Osteocyte (in vitro differentiated cells): ENCODE measurements around the gene CTNNA2. TPM values are rescaled to one million over a fixed set of nuclear protein-coding genes. Genes with fewer than 3 reads are reported as not detected.

Experiments used
- DNase-seq: peaks from one replicate; pipeline ENCODE4 v3.0.0; 2021; ENCODE audit warnings: mixed read lengths; ENCODE audit not compliant: unreplicated experiment; ENCODE audit errors: extremely low spot score
- H3K27ac Mint-ChIP-seq: one replicate; pipeline ENCODE4 v1.8.0; 2021; ENCODE audit warnings: mild to moderate bottlenecking, mixed read lengths; ENCODE audit not compliant: unreplicated experiment
- H3K27me3 Mint-ChIP-seq: one replicate; pipeline ENCODE4 v1.8.0; 2021; ENCODE audit warnings: mixed read lengths; ENCODE audit not compliant: unreplicated experiment
- H3K36me3 Mint-ChIP-seq: one replicate; pipeline ENCODE4 v1.8.0; 2021; ENCODE audit warnings: mixed read lengths; ENCODE audit not compliant: unreplicated experiment
- H3K4me1 Mint-ChIP-seq: one replicate; pipeline ENCODE4 v1.8.0; 2021; ENCODE audit warnings: mixed read lengths; ENCODE audit not compliant: unreplicated experiment
- H3K4me3 Mint-ChIP-seq: one replicate; pipeline ENCODE4 v1.8.0; 2021; ENCODE audit warnings: mild to moderate bottlenecking, moderate library complexity, mixed read lengths; ENCODE audit not compliant: unreplicated experiment
- H3K9me3 Mint-ChIP-seq: one replicate; pipeline ENCODE4 v1.8.0; 2021; ENCODE audit warnings: mixed read lengths; ENCODE audit not compliant: unreplicated experiment
- total RNA-seq: library from RNA; stranded (reverse); gene quantifications from 2 replicates; pipeline ENCODE4 v1.2.1, GENCODE V29; 2021
- TF ChIP-seq, protein P1 (sequence below): fragments of 200-600 bp; sonication (generic); IDR thresholded peaks from 2 replicates; pipeline ENCODE4 v1.5.0; 2021; ENCODE audit warnings: antibody characterized with exemption, mild to moderate bottlenecking, moderate library complexity

The CTNNA2 gene
- total RNA-seq, 1 donor from 2014 or later: not detected

DNA sequence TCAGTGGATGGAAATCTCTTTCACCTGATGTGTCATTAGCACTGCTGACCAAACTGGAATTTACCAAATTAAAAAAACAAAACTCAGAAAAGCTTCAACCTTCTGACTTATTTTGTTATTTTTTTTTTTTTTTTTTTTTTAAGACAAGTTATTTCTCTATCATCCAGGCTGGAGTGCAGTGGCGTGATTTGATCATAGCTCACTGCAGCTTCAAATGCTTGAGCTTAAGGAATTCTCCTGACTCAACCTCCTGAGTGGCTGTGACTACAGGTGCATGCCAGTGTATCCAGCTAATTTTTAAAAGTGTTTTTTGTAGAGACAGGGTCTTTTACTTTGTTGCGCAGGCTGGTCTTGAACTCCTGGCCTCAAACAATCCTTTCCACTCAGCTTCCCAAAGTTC is 636.1 kb downstream of the CTNNA2 start:
- peaks cover 39% of the 10 kb centered on the region for H3K9me3 Mint-ChIP-seq
- no peaks in the 10 kb centered on the region for H3K27me3 Mint-ChIP-seq
- H3K27ac Mint-ChIP-seq: no peak overlapping the region
- H3K4me1 Mint-ChIP-seq: no peaks in the 10 kb centered on the region
- H3K4me3 Mint-ChIP-seq: no peak overlapping the region
- no peak for DNase-seq
- TF ChIP-seq, protein P1, sequence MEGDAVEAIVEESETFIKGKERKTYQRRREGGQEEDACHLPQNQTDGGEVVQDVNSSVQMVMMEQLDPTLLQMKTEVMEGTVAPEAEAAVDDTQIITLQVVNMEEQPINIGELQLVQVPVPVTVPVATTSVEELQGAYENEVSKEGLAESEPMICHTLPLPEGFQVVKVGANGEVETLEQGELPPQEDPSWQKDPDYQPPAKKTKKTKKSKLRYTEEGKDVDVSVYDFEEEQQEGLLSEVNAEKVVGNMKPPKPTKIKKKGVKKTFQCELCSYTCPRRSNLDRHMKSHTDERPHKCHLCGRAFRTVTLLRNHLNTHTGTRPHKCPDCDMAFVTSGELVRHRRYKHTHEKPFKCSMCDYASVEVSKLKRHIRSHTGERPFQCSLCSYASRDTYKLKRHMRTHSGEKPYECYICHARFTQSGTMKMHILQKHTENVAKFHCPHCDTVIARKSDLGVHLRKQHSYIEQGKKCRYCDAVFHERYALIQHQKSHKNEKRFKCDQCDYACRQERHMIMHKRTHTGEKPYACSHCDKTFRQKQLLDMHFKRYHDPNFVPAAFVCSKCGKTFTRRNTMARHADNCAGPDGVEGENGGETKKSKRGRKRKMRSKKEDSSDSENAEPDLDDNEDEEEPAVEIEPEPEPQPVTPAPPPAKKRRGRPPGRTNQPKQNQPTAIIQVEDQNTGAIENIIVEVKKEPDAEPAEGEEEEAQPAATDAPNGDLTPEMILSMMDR: no peak
- no peaks in the 10 kb centered on the region for H3K36me3 Mint-ChIP-seq

DNA sequence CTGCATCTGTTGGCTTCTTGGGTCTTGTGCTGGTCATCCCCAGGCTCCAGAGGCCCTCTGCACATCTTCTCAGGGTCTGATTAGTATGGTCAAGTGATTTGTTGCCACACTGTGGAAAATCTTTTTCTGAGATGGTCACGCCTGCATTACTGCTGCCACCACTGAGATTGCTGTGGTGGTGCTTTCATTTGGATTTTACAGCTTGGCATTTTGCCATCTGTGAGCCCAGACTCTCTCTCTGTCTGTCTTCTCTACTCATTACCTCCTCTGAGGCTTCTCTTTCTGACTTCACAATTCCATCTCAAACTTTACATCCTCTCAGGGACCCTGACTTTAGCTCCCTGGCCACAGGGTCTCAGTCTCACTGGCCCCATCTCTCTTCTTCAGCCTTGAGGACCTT is 637.1 kb downstream of the CTNNA2 start:
- Mint-ChIP-seq H3K36me3 (no peaks in the 10 kb centered on the region), H3K4me1 (no peaks in the 10 kb centered on the region), H3K27ac (no peak overlapping the region), H3K9me3 (peaks cover 36% of the 10 kb centered on the region), H3K27me3 (no peaks in the 10 kb centered on the region), H3K4me3 (no peak overlapping the region)
- TF ChIP-seq, protein P1: no peak
- no peak for DNase-seq

DNA sequence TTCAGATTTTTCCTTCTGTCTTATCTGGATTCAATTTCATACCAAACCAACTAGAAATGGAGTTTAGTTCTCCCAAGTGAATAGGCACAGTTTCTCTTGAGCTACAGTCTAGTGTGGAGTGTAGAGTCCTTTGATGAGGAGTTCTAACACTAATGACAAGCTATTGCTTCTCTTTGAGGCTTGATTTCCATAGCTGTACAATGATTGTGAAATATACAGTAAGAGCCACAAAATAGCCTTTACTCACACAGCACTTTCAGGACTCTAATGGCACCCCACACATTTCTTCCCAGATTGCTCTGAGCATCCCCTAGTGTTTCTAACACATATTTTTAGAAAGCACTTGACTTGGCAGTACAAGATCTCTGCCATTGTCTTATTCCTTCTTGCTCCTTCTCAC is 638.4 kb downstream of the CTNNA2 start:
- H3K36me3 Mint-ChIP-seq: no peaks in the 10 kb centered on the region
- TF ChIP-seq, protein P1: no peak
- H3K27me3 Mint-ChIP-seq: no peaks in the 10 kb centered on the region
- no peak overlapping the region for H3K27ac Mint-ChIP-seq
- no peaks in the 10 kb centered on the region for H3K4me1 Mint-ChIP-seq
- peaks cover 45% of the 10 kb centered on the region for H3K9me3 Mint-ChIP-seq
- no peak for DNase-seq
- H3K4me3 Mint-ChIP-seq: no peak overlapping the region

DNA sequence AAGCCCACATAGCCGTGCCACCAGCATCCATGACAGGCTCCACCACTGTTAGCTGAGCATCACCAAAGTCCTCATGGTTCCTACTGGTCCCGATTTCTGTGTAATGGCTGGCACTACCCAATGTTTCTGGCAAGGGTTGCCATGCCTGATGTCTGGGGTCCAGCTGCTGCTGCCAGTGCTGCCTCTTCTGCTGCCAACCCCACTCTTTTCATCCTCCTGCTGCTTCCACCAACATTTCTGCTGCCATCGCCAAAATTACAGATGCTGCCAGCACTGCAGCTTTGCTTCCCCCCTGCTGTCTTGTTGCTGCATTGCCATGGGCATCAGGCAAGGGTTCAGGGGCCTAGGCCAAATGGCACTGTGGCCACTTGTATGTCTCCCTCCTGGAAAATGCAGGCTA is 638.8 kb downstream of the CTNNA2 start:
- Mint-ChIP-seq H3K9me3 (peaks cover 45% of the 10 kb centered on the region), H3K27me3 (no peaks in the 10 kb centered on the region), H3K4me3 (no peak overlapping the region), H3K36me3 (no peaks in the 10 kb centered on the region), H3K4me1 (no peaks in the 10 kb centered on the region), H3K27ac (no peak overlapping the region)
- no peak for DNase-seq
- TF ChIP-seq, protein P1: no peak

DNA sequence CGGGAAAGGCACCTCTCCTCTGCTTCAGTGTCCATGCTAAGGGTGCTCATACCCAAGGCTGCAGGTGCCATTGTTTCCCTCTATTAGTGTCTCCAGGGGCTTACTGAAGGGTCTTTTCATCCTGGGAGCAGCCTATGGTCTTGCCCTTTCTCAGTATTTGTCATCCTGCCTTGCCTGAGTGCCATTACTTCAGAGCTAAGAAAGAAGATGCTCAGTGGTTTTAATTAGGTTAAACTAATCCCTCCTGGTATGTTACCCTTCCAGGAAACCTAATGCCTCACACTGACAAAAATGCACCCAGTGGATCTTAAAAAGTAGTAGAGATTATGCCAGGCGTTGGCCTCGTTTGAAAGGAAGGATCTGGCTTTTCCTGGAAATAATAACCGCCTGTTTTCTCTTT is 640.3 kb downstream of the CTNNA2 start:
- Mint-ChIP-seq H3K4me1 (no peaks in the 10 kb centered on the region), H3K27ac (no peak overlapping the region), H3K36me3 (no peaks in the 10 kb centered on the region), H3K27me3 (no peaks in the 10 kb centered on the region), H3K9me3 (peaks cover 50% of the 10 kb centered on the region), H3K4me3 (no peak overlapping the region)
- TF ChIP-seq, protein P1: no peak
- no peak for DNase-seq
